NB4 (cell line): Measurements from ENCODE around the gene PRB4.

Experiments used
- CTCF ChIP-seq: IDR thresholded peaks from one replicate; pipeline ENCODE4 v1.5.1; 2012; ENCODE audit warnings: low read depth, low read length
- MYC ChIP-seq: IDR thresholded peaks from 2 replicates; pipeline ENCODE4 v1.6.1; 2011; ENCODE audit warnings: low read depth, low read length
- POLR2A ChIP-seq: IDR thresholded peaks from 2 replicates; pipeline ENCODE4 v1.6.1; 2011; ENCODE audit warnings: mild to moderate bottlenecking; ENCODE audit not compliant: insufficient read length; ENCODE audit errors: extremely low read depth
- TF ChIP-seq, protein P1 (sequence below): IDR thresholded peaks from 2 replicates; pipeline ENCODE4 v1.6.1; 2011; ENCODE audit warnings: low read depth, low read length

DNA sequence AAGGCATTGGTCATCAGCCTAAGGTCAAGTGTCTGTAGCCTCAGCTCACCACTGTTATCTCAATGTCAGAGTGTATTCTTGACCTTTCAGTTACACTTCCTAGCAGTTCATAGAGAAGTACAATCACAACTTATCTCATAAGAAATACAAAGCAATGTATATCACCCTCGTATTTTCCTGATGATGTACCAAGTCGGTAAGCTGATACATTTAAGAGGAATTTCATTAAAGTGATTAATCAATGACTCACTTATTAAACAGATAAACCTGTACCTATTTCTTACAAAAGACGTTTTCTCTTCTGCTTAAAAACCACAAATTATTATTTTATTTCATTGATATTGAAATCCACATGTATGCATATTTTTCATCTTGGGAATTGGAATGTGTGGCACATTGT, 36.8 kb downstream of the PRB4 start:
- TF ChIP-seq CTCF: no peak
- no peak for TF ChIP-seq MYC
- TF ChIP-seq POLR2A: no peak
- TF ChIP-seq, protein P1, sequence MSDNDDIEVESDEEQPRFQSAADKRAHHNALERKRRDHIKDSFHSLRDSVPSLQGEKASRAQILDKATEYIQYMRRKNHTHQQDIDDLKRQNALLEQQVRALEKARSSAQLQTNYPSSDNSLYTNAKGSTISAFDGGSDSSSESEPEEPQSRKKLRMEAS: no peak
